ENCODE results near the gene FPR3. TPM values are rescaled to one million over a fixed set of nuclear protein-coding genes. Genes with fewer than 3 reads are reported as not detected.
A peak's percentile ranks its signal among the peaks of the same experiment; 100 is the strongest.

Gene FPR3
- total RNA-seq, 2 experiments from 2014 or later = not detected

DNA sequence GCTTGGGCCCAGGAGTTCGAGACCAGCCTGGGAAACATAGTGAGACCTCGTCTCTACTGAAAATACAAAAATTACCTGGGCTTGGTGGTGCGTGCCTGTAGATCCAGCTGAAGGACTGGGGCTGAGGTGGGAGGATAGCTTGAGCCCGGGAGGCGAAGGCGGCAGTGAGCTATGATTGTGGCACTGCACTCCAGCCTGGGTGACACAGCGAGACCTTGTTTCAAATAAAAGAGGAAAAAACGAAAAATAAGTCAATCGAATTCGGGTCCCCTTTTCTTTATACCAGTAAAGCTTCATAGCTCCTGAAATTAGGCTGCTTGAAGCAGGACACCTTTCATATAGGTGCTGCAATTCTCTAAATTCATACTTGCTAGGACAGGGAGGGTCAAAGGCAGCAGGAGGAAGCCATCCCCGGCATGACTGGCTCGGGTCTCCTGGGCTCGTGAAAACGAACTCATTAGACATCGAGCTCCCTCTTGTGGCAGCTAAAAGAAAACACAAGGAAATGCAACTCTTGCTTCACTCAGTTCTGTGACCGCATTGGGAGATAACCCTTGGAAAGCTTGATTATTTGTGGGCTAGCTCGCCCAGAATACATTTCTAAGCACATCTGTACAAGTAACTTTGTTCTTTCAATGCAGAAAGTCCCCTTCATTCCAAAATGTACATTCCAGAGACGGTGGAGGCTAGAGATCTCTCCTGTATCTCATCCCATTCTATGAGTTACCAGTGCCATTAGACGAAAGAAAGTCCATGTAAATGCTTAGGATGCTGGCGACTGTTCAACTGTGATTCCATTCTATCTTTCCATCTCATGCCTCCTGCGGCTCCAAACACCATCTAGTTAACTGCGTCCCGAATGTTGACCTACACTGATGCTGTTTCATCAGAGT lies 17.1 kb upstream of the FPR3 start:
- no peaks in the 10 kb centered on the region for H3K36me3 ChIP-seq (ENCODE audit: insufficient read depth, low read length)
- intact Hi-C loops (cut with DNase I, micrococcal nuclease) = loop anchor here (1.0 to 10.0 kb wide), 4 partner anchors 113 to 439 kb away; no protein-coding TSS in a partner anchor
- peak; percentile 48 for ATAC-seq (ENCODE audit: poor library complexity)

DNA sequence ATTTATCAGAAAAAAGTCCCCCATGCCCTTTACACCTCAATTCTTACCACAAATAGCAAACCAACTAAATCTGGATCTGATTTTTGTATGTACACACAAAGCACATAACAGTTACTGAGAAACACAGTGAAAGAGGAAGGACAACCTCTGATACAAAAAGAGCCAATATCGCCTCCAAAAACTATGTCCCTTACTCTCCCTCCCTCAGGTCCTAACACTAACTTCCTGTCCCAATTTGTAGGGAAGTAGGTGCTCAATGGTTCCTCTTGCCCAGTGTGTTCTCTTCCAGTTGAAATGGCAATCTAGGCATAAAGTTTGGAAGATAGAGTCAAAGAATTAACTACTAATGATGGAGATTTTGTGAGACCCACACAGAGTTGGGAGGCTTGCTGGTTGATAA lies 15.8 kb upstream of the FPR3 start:
- H3K27ac Mint-ChIP-seq = no peak overlapping the region
- intact Hi-C loops (cut with DNase I, micrococcal nuclease) = loop anchor here (2.0 to 10.0 kb wide), 2 partner anchors 114 to 122 kb away; no protein-coding TSS in a partner anchor
- no peak for ATAC-seq (ENCODE audit: poor library complexity)
- no peak overlapping the region for H3K4me3 Mint-ChIP-seq
- Histone ChIP-seq H3K4me3 (ENCODE audit: low read length) (no peak overlapping the region), H3K27me3 (ENCODE audit: control insufficient read depth in 1 of 2, insufficient read depth in 2 of 2, low read length in 2 of 2) (peaks cover 5 to 9% of the 10 kb centered on the region in 2 experiments), H3K36me3 (ENCODE audit: insufficient read depth, low read length) (no peaks in the 10 kb centered on the region), H3K4me1 (ENCODE audit: insufficient read depth, low read length) (no peaks in the 10 kb centered on the region), H3K9me3 (ENCODE audit: control insufficient read depth in 1 of 2, insufficient read depth in 1 of 2, low read length in 2 of 2) (no peaks in the 10 kb centered on the region), H3K27ac (ENCODE audit: low read depth in 1 of 2, low read length in 2 of 2) (no peak overlapping the region)
- no peaks in the 10 kb centered on the region for H3K4me1 Mint-ChIP-seq (ENCODE audit: low read depth)
- ChIA-PET CTCF (no interaction called here), POLR2A (no interaction called here)
- peaks cover 77% of the 10 kb centered on the region for H3K27me3 Mint-ChIP-seq
- H3K36me3 Mint-ChIP-seq (ENCODE audit: low read depth) = no peaks in the 10 kb centered on the region
- TF ChIP-seq, protein P1, sequence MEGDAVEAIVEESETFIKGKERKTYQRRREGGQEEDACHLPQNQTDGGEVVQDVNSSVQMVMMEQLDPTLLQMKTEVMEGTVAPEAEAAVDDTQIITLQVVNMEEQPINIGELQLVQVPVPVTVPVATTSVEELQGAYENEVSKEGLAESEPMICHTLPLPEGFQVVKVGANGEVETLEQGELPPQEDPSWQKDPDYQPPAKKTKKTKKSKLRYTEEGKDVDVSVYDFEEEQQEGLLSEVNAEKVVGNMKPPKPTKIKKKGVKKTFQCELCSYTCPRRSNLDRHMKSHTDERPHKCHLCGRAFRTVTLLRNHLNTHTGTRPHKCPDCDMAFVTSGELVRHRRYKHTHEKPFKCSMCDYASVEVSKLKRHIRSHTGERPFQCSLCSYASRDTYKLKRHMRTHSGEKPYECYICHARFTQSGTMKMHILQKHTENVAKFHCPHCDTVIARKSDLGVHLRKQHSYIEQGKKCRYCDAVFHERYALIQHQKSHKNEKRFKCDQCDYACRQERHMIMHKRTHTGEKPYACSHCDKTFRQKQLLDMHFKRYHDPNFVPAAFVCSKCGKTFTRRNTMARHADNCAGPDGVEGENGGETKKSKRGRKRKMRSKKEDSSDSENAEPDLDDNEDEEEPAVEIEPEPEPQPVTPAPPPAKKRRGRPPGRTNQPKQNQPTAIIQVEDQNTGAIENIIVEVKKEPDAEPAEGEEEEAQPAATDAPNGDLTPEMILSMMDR (IDR thresholded peaks at IDR 0.05) = no peak
- no peaks in the 10 kb centered on the region for H3K9me3 Mint-ChIP-seq
- no peak for DNase-seq

More for the DNA sequence above, 17.1 kb upstream of the FPR3 start:
- Histone ChIP-seq H3K4me3 (ENCODE audit: low read length) (no peak overlapping the region), H3K9me3 (ENCODE audit: control insufficient read depth in 1 of 2, insufficient read depth in 1 of 2, low read length in 2 of 2) (no peaks in the 10 kb centered on the region), H3K4me1 (ENCODE audit: insufficient read depth, low read length) (no peaks in the 10 kb centered on the region), H3K27me3 (ENCODE audit: control insufficient read depth in 1 of 2, insufficient read depth in 2 of 2, low read length in 2 of 2) (peaks cover 5 to 9% of the 10 kb centered on the region in 2 experiments), H3K27ac (ENCODE audit: low read depth in 1 of 2, low read length in 2 of 2) (no peak overlapping the region)
- Mint-ChIP-seq H3K36me3 (ENCODE audit: low read depth) (no peaks in the 10 kb centered on the region), H3K9me3 (no peaks in the 10 kb centered on the region), H3K27me3 (peaks cover 87% of the 10 kb centered on the region), H3K4me1 (ENCODE audit: low read depth) (no peaks in the 10 kb centered on the region), H3K27ac (no peak overlapping the region), H3K4me3 (no peak overlapping the region)
- CTCF ChIA-PET = interaction anchor here (0.5 to 2.2 kb wide), 8 partner anchors 10 to 460 kb away, joined by 3 to 6 read pairs (median 3); no protein-coding TSS in a partner anchor
- peak; percentile 4 to 83 (median 18) for DNase-seq
- TF ChIP-seq, protein P1 (IDR thresholded peaks at IDR 0.05) = peak; percentile 66
- POLR2A ChIA-PET = interaction anchor here (1.3 kb wide), 1 partner anchor 384 kb away, joined by 3 read pairs; no protein-coding TSS in a partner anchor

DNA sequence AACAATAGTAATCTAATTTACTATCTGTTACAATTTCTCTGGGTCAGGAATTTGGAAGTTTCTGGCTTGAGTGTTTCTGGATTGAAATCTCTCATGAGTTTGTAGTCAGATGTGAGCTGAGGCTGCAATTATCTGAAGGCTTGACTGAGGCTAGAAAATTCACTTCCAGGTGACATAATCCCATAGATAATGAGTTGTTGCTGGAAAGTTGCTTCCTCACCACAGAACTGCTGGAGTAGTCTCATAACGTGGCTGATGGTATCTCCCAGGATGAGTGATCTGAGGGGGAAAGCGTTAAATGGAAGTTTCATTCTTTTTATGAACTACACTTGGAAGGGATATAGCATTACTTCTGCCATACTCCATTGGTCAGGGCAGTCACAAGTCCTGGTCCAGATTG lies 15.3 kb upstream of the FPR3 start:
- POLR2A ChIA-PET = no interaction called here
- CTCF ChIA-PET = no interaction called here
- H3K27me3 Mint-ChIP-seq = peaks cover 74% of the 10 kb centered on the region

More for the DNA sequence above, 15.3 kb upstream of the FPR3 start:
- Histone ChIP-seq H3K4me3 (ENCODE audit: low read length) (no peak overlapping the region), H3K4me1 (ENCODE audit: insufficient read depth, low read length) (no peaks in the 10 kb centered on the region), H3K27me3 (ENCODE audit: control insufficient read depth in 1 of 2, insufficient read depth in 2 of 2, low read length in 2 of 2) (peaks cover 5 to 9% of the 10 kb centered on the region in 2 experiments), H3K9me3 (ENCODE audit: control insufficient read depth in 1 of 2, insufficient read depth in 1 of 2, low read length in 2 of 2) (no peaks in the 10 kb centered on the region), H3K36me3 (ENCODE audit: insufficient read depth, low read length) (no peaks in the 10 kb centered on the region), H3K27ac (ENCODE audit: low read depth in 1 of 2, low read length in 2 of 2) (no peak overlapping the region)
- no peak for ATAC-seq (ENCODE audit: poor library complexity)
- Mint-ChIP-seq H3K36me3 (ENCODE audit: low read depth) (no peaks in the 10 kb centered on the region), H3K4me3 (no peak overlapping the region), H3K9me3 (no peaks in the 10 kb centered on the region), H3K4me1 (ENCODE audit: low read depth) (no peaks in the 10 kb centered on the region), H3K27ac (no peak overlapping the region)
- intact Hi-C loops (cut with DNase I, micrococcal nuclease) = loop anchor here (2.0 to 10.0 kb wide), 2 partner anchors 115 to 123 kb away; no protein-coding TSS in a partner anchor
- DNase-seq = no peak
- TF ChIP-seq, protein P1 (IDR thresholded peaks at IDR 0.05) = no peak

Data from CD4-positive, alpha-beta T cell (primary cell).